ES-I3 (cell line): ENCODE results near the gene JUND.
"Not testable (repeated sequence)": the region's sequence is repeated elsewhere in the genome, so short reads cannot be mapped to it uniquely, and the experiment has no call there.

Source experiments
- H3K36me3 ChIP-seq: 2 replicates; pipeline ENCODE4 v1.6.1; 2013; ENCODE audit warnings: mild to moderate bottlenecking, low read length, control low read depth, moderate library complexity; ENCODE audit not compliant: insufficient read depth
- H3K4me1 ChIP-seq: 2 replicates; pipeline ENCODE4 v1.6.1; 2013; ENCODE audit warnings: mild to moderate bottlenecking, control low read depth, low read length; ENCODE audit not compliant: insufficient read depth
- H3K9ac ChIP-seq: 2 replicates; pipeline ENCODE4 v1.6.1; 2013; ENCODE audit warnings: low read depth, mild to moderate bottlenecking, low read length, moderate library complexity
- H3K9me3 ChIP-seq: 2 replicates; pipeline ENCODE4 v1.6.1; 2013; ENCODE audit warnings: mild to moderate bottlenecking, low read length, moderate library complexity; ENCODE audit not compliant: control insufficient read depth, insufficient read depth

The JUND gene

DNA sequence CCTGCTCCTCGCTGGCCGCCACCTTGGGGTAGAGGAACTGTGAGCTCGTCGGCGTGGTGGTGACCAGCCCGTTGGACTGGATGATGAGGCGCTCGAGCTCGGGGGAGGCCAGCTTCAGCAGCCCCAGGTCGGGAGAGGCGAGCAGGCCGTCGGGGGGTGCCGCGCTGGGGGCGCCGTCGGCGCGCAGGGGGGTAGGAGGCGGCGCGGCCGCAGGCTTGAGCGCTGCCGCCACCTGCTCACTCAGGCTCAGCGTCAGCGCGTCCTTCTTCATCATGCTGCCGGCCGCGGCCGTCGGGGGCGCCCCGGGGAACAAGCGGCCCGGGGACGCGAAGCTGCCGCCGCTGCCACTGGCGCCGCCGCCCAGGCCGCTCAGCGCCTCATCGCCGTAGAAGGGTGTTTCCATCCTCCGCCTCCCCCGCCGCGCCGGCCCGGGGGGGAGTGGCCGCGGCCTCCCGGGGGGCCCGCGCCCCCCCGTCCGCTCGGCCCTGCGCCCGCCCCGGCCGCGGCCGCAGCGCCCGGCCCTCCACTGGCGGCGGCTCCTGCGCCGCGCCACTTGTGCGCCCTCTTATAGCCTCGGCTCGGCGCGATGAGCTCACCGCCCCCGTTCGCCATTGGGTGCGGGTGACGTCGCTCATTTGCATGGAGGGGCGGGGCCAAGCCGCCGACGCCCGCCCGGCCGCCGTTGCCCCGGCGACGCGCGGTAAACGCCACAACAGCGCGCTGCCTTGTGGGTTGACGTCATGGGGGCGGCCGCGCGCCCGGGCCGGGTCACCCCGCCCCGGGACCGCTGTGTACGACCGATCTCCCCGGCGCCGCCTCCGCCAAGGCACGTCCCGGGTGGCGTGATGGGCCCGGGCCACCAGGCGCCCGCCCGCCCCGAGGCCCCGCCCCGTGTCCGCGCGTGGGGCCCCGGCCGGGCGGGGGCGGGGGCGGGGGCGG is at the start of gene JUND:
Gene JUND, minus strand, starts transcription at position 541 of the 939 bp plus-strand sequence. Its CDS starts 138 bp downstream, at position 403.
- 0 out of 2 replicates have a peak, but pooled peaks cover 4% of the 10 kb centered on the region for H3K4me1 ChIP-seq

DNA sequence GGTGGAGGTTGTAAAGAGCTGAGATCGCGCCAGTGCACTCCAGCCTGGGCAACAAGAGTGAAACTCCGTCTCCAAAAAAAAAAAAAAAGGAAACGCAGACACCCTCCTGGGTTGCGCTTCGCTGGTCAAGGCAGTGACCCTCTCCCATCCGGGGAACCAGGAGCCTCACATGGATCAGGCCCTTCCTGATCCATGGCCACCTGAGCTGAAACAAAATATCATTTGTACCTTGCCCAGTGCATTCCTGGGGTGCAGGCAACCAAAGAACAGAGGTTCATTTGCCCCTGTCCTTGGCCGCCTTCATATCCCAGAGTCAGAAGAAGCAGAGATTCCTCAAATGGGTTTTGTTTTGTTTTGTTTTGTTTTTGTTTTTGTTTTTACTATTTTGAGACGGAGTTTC is 49.4 kb upstream of the JUND start:
- Histone ChIP-seq H3K36me3 (no peaks in the 10 kb centered on the region), H3K4me1 (peaks cover 7% of the 10 kb centered on the region; the same call in 1 of the 2 replicates), H3K9me3 (no peaks in the 10 kb centered on the region), H3K9ac (no peak overlapping the region)

More for the DNA sequence above, at the start of gene JUND:
- Histone ChIP-seq H3K9ac (peak within 1 kb of the TSS; percentile 91), H3K36me3 (peaks cover 6% of the 10 kb centered on the region), H3K9me3 (no peaks in the 10 kb centered on the region)

DNA sequence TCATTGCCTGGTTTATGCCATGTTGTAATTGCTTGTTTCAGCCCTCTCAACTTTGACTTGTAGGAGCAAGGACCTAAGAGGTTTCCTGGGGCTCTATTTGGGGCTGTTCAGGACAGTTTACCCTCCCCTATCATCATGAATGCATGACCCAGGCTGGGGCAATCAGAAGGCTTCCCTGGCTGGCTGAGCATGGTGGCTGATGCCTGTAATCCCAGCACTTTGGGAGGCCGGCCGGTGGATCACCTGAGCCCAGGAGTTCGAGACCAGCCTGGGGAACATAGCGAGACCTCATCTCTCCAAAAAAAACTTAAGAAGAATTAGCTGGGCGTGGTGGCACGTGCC is 47.6 kb upstream of the JUND start:
- peaks cover 7% of the 10 kb centered on the region; the same call in 1 of the 2 replicates for H3K4me1 ChIP-seq
- peak overlapping the region; percentile 51 for H3K9ac ChIP-seq
- H3K36me3 ChIP-seq: no peaks in the 10 kb centered on the region

DNA sequence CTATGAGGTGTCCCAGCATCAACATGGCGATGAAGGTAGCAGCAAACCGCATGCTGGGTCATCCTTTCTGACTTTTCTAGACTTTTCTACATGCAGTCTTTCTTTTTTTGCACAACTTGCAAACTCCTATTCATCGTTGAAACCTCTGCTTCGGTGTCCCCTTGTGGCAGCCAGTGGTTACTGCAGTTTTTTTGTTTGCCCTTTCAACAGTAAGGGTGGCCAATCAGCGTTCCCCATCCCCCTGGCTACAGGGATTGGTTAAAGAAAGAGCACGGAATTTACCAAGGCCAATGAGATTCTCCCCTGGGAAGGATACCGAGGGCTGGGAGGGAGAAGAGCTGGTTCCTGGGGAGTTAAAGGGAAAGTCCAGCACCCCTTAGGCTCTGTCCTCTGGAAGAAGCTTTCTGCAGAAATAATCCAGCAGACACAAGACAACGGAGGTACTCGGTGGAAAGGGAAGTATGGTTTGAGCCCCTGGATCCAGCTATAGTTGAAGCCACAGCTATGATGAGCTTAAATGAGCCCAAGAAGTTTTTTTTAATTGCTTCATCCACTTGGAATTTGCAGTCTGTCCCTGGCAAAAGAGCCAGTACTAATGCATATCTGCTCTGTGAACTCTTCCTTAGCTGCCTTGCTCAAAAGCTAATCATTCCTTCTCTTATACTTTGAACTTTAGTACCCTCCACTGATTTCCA is 47.1 kb upstream of the JUND start:
- no peaks in the 10 kb centered on the region for H3K36me3 ChIP-seq
- peaks cover 7% of the 10 kb centered on the region; the same call in 1 of the 2 replicates for H3K4me1 ChIP-seq
- peak overlapping the region; percentile 51 for H3K9ac ChIP-seq
- no peaks in the 10 kb centered on the region for H3K9me3 ChIP-seq

More for the DNA sequence above, 47.6 kb upstream of the JUND start:
- no peaks in the 10 kb centered on the region for H3K9me3 ChIP-seq

DNA sequence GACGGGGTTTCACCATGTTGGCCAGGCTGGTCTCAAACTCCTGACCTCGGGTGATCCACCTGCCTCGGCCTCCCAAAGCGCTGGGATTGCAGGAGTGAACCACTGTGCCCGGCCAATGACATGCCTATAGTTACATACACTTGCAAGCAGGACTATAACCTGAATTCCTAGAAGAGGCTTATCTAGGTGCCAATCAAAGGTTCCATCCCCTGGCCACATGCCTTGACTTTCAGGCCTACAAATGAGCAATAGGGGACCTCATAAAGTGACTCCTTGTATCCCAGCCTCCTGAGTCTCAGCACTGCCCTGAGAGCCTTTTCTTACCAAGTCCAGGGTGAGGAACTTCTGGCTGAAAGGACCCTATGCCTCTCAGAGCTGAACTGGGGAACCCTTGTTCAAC is 45.4 kb upstream of the JUND start:
- Histone ChIP-seq H3K4me1 (no peaks in the 10 kb centered on the region), H3K9ac (no peak overlapping the region), H3K9me3 (no peaks in the 10 kb centered on the region), H3K36me3 (no peaks in the 10 kb centered on the region)

DNA sequence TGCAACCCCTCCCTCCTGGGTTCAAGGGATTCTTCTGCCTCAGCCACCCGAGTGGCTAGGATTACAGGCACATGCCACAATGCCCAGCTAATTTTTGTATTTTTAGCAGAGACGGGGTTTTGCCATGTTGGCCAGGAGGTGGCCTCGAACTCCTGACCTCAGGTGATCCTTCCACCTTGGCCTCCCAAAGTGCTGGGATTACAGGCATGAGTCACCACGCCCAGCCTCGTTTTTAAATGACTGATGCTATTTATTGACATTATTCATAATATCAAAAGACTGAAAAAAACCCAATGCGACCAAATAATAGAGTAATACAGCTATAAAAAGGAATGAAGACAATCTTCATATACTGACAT is 42.9 kb upstream of the JUND start:
- not testable (repeated sequence) for H3K4me1 ChIP-seq, H3K9me3 ChIP-seq, H3K36me3 ChIP-seq, H3K9ac ChIP-seq

DNA sequence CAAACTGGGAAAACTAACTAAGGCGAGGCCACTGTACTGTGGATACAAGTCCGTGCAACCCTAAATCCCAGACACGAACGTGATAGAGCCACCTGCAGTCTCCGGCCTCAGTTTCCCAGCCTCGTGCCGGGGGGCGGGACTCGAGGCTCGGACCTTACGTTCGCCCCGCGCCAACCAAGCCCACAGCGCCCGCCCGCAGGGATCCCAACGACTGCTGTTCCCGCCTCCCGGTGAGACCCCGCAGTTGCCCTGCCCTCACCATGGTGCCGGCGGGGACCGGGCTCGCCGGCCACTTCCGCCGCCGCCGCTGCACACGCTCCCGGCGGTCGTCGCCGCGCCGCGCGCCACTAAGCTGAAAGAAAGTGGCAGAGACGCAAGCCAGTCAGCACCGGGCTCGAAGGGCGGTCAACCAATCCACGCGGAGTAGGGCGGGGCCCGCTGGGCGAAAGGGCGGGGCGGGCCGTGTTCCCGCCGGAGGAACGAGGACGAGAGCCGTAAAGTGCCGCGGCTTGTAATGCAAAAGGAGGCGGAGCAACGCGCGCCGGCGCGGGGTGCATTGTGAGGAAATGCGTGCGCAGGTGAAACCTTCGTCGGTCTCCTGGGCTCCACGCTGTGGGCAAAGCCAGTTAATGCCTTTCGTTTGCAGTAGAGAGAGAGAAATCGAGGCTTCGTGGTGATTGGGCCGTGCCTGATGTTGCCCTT is 41.5 kb upstream of the JUND start, which contains the start of gene LSM4:
Gene LSM4, minus strand, starts transcription at position 318 of the 702 bp plus-strand sequence. Its CDS starts 56 bp downstream, at position 262.
- no peaks in the 10 kb centered on the region for H3K36me3 ChIP-seq
- H3K9ac ChIP-seq: peak within 1 kb of the TSS; percentile 85
- H3K4me1 ChIP-seq: no peaks in the 10 kb centered on the region; the same call in 1 of the 2 replicates
- H3K9me3 ChIP-seq: no peaks in the 10 kb centered on the region

DNA sequence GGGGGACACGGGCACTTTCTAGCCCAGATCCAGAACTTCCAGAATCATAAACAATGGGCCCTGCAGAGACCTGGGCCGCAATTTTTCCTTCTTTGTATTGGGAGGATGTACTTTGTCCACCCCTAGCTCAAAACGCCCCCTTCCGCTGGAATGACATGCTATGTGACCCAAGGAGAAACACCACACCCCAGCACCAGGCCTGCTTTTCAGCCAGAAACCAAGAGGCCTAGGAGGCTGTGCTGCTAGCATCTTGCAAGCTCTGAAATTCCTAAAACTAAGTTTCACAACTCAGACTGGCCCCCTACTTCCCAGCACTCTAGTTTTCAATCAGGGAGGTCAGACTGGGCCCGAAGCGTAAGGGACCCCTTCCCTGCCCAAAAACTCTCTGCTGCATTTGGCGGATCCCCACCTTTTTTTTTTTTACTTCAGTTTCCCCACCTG is 40.9 kb upstream of the JUND start:
- no peaks in the 10 kb centered on the region for H3K9me3 ChIP-seq
- no peaks in the 10 kb centered on the region for H3K36me3 ChIP-seq
- peak overlapping the region; percentile 85 for H3K9ac ChIP-seq
- H3K4me1 ChIP-seq: no peaks in the 10 kb centered on the region; the same call in 1 of the 2 replicates

DNA sequence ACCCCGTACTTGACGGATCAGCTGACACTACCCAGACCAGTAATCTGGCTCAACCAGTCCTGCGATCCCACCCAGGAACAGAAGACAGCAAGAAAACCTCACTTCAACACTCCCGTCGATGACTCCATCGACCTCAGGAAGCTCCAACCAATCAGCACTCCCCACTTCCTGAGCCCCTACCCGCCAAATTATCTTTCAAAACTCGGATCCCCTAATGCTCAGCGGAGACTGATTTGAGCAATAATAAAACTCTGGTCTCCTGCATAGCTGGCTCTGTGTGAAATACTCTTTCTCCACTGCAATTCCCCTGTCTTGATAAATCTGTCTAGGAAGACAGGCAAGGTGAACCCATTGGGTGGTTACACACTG is 40.3 kb upstream of the JUND start:
- H3K9ac ChIP-seq: peak overlapping the region; percentile 85; the same call in 1 of the 2 replicates
- no peaks in the 10 kb centered on the region; the same call in 1 of the 2 replicates for H3K4me1 ChIP-seq
- no peaks in the 10 kb centered on the region for H3K9me3 ChIP-seq
- H3K36me3 ChIP-seq: no peaks in the 10 kb centered on the region

DNA sequence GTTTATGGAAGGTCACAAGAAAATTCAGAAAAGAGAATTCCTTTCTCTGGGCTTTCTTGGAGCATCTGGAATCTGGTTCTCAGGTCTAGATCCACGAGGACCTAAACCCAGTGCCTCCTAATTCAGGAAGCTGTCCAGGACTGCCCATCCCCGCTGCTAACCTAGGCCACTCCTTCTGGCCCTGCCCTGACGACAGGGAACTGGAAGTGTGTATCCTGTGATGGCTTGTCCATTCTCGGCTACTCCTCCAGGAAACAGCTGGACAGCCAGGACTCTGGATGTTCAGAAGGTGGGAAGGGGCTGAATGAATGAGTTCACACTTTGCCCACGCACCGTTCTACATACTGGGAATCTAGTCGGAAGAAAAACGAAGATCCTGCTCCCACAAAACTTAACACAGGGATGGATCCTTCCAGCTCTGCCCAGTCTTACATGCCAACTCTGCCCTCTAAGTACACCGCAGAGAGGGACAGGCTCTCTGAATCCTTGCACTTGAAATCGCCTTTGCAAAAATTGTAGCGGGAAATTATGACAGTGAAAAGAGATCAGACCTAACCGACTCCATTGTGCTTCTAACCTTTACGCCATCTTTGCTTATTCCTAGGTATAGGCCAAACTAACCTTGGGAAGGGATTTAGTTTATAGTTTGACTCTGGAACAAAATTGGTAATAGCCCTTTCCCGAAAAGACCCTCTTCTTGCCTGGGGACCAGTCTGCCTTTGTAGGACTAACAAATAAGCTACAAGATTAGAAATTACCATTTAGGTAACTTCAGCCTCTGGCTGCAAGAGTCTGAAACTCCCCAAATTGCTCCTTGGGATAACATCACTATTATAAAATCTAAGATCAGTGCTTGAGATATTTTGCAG is 39.7 kb upstream of the JUND start:
- H3K36me3 ChIP-seq: no peaks in the 10 kb centered on the region
- H3K9me3 ChIP-seq: no peaks in the 10 kb centered on the region
- no peak overlapping the region for H3K9ac ChIP-seq
- H3K4me1 ChIP-seq: no peaks in the 10 kb centered on the region; the same call in 1 of the 2 replicates

DNA sequence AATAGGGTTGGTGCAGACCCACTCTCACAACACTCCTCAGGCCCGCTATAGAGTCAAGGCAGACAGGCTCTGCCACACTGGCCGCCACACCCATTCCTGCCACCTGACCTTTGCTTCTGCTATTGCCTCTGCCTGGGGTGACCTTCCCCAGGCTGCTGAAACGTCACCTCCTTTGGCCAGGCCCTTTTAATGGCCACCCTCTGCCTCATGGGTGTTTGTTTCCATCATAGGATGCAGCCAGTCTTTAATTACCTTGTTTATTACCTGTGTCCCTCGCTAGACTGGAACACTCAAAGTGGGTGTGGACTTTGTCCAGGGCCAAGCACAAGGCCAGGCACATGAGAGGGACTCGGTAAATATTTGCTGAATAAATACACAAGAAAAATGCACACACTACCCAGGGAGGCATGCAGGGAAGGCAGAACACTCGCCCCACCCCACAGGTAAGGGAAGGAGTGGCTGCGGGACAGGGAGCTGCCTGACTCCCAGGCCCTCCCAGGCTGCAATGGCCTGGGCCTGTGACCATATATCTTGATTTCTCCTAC is 38.2 kb upstream of the JUND start:
- H3K4me1 ChIP-seq: no peaks in the 10 kb centered on the region; the same call in 1 of the 2 replicates
- H3K9me3 ChIP-seq: no peaks in the 10 kb centered on the region
- no peak overlapping the region for H3K9ac ChIP-seq
- H3K36me3 ChIP-seq: no peaks in the 10 kb centered on the region

DNA sequence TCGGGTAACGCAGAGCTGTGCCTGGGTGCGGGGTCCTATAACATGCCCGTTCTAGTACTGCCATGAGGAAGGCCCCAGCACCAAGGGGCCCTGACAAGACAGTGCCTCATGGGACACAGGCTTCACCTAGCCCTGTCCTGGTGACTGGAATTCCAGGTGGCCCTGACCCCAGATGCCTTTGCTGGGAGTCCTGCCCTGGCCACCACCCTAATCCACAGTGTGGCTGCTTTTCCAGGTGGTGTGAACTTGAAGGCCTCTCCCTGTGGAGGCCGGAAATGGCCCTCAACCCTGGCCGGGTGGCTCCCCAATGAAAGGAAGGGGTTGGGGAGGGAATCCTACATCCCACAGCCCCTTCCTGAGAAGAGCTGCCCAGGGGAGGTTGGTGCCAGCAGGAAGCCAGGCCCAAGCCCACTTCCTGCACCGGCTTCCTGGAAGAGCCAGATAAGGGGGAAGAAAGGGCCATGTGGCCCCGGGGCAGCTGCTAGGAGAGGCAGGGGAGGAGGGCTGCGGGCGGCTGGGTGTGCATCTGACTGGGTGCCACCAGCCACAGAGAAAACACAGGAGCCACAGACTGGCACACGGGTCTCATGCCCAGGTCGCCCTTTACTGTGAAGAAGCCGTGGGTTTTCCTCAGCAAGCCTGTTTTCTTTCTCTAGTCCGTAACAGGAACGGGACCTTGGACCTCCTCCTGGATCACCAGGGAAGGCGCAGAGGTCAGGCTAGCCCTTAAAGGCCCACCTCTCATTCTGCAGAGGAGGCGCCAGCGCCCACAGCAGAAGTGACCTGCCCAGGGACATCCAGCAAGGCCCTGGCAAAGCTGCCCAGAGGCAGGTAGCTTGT is 36.8 kb upstream of the JUND start:
- Histone ChIP-seq H3K36me3 (peaks cover 5% of the 10 kb centered on the region; the same call in 1 of the 2 replicates), H3K9ac (no peak overlapping the region), H3K4me1 (no peaks in the 10 kb centered on the region; the same call in 1 of the 2 replicates), H3K9me3 (no peaks in the 10 kb centered on the region)
